SK-N-MC (cell line): ENCODE results near the gene HPCAL4.

Experiments used
- DNase-seq: peaks from one replicate; pipeline ENCODE4 v3.0.0-alpha.2; 2011; ENCODE audit warnings: low read depth, low spot score
- H3K27ac ChIP-seq: fragments of 200-600 bp; sonication (generic); 2 replicates; pipeline ENCODE4 v1.5.1; 2016; ENCODE audit warnings: mixed run types
- H3K36me3 ChIP-seq: fragments of 200-600 bp; sonication (generic); 2 replicates; pipeline ENCODE4 v1.6.1; 2017; ENCODE audit warnings: antibody characterized with exemption, low read length, mixed read lengths; ENCODE audit not compliant: insufficient read depth
- H3K4me3 ChIP-seq: fragments of 200-600 bp; sonication (generic); 2 replicates; pipeline ENCODE4 v1.5.1; 2016
- H3K9ac ChIP-seq: fragments of 200-600 bp; sonication (generic); 2 replicates; pipeline ENCODE4 v1.8.0; 2017; ENCODE audit warnings: mixed run types, mixed read lengths; ENCODE audit not compliant: insufficient read length
- H3K9me3 ChIP-seq: fragments of 200-600 bp; sonication (generic); 2 replicates; pipeline ENCODE4 v1.6.1; 2017; ENCODE audit warnings: low read depth, mild to moderate bottlenecking, antibody characterized with exemption, low read length, moderate library complexity, mixed read lengths
- EZH2 ChIP-seq: fragments of 200-600 bp; sonication (generic); IDR thresholded peaks from one replicate; pipeline ENCODE4 v1.6.1; 2017; ENCODE audit warnings: antibody characterized with exemption
- FOXP2 ChIP-seq: optimal IDR thresholded peaks from 2 replicates; pipeline ENCODE3; 2011; ENCODE audit warnings: mild to moderate bottlenecking, moderate library complexity; ENCODE audit not compliant: insufficient read depth; ENCODE audit errors: extremely low read length, control extremely low read depth
- POLR2AphosphoS5 ChIP-seq: IDR thresholded peaks from 2 replicates; pipeline ENCODE4 v1.6.1; 2012; ENCODE audit warnings: mild to moderate bottlenecking, low read depth, low read length, borderline replicate concordance

The HPCAL4 gene

GRCh38 chr1:39727932-39728317 lies 36.7 kb upstream of the HPCAL4 start:
- Histone ChIP-seq H3K36me3 (no peaks in the 10 kb centered on the region), H3K9me3 (no peaks in the 10 kb centered on the region), H3K4me3 (no peak overlapping the region), H3K9ac (no peak overlapping the region), H3K27ac (no peak overlapping the region)
- TF ChIP-seq POLR2AphosphoS5 (no peak), FOXP2 (no peak), EZH2 (no peak)
- no peak for DNase-seq

DNA sequence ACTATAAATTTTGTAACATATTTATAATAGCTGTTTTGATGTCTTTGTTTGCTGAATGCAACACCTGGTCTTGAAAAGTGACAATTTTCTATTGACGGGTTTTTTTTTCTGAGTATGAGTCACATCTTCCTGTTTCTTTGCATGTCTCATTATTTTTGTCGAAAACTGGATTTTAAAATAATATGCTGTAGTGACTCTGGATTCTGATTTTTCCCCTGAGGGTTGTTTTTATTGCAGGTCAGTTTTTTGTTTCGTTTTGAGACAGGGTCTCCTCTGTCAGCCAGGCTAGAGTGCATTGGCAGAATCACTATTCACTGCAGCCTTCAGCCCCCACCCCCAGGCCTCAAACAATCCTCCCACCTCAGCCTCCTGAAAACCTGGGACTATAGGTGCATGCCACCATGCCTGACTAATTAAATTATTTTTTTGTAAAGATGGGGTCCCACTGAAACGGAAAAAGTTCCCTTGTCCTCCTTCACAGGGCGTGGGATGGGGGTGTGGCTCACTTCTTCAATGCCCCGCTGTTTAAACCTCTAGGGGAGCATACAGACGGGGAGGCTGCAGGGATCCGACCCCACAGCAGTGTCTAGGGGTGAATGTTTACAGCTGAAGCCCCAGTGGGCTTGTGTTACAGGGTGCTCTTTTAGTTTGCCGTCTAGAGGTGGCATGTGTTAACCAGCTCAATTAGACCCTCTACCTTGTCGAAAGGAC lies 36.1 kb upstream of the HPCAL4 start:
- Histone ChIP-seq H3K9ac (no peak overlapping the region), H3K9me3 (no peaks in the 10 kb centered on the region), H3K4me3 (no peak overlapping the region), H3K36me3 (no peaks in the 10 kb centered on the region), H3K27ac (no peak overlapping the region)
- TF ChIP-seq EZH2 (no peak), FOXP2 (no peak), POLR2AphosphoS5 (no peak)
- DNase-seq: no peak

- H3K9ac ChIP-seq: no peak overlapping the region
- no peak for DNase-seq
- H3K36me3 ChIP-seq: no peaks in the 10 kb centered on the region
- H3K9me3 ChIP-seq: no peaks in the 10 kb centered on the region
- H3K4me3 ChIP-seq: no peak overlapping the region
- TF ChIP-seq FOXP2: no peak
- no peak overlapping the region for H3K27ac ChIP-seq
These were observed 35.4 kb upstream of the HPCAL4 start for GRCh38 chr1:39726600-39726999.

DNA sequence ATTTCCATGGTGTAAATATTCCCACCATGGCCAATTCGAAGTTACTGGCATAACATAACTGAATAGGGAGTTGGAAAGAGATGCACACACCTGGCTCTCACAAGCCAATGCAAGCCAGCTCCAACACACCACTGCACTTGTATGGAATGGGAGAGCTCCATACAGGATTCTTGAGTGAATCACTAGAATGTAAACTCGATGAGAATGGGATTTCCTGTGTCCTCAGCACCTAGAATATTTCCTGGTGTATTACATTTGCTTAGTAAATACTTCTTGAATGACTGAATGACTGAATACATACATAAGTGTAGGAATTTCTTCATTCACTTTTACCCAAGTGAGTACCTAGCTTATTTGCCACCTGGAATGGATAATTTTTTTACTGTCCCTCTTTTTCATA lies 31.3 kb upstream of the HPCAL4 start:
- no peak for DNase-seq
- Histone ChIP-seq H3K4me3 (no peak overlapping the region), H3K9ac (no peak overlapping the region), H3K9me3 (no peaks in the 10 kb centered on the region), H3K36me3 (no peaks in the 10 kb centered on the region), H3K27ac (no peak overlapping the region)
- TF ChIP-seq FOXP2 (no peak), EZH2 (no peak), POLR2AphosphoS5 (no peak)

GRCh38 chr1:39721664-39722063 lies 30.4 kb upstream of the HPCAL4 start:
- Histone ChIP-seq H3K9ac (no peak overlapping the region), H3K4me3 (no peak overlapping the region), H3K27ac (no peak overlapping the region), H3K9me3 (no peaks in the 10 kb centered on the region), H3K36me3 (no peaks in the 10 kb centered on the region)
- DNase-seq: no peak
- TF ChIP-seq POLR2AphosphoS5 (no peak), EZH2 (no peak), FOXP2 (no peak)

DNA sequence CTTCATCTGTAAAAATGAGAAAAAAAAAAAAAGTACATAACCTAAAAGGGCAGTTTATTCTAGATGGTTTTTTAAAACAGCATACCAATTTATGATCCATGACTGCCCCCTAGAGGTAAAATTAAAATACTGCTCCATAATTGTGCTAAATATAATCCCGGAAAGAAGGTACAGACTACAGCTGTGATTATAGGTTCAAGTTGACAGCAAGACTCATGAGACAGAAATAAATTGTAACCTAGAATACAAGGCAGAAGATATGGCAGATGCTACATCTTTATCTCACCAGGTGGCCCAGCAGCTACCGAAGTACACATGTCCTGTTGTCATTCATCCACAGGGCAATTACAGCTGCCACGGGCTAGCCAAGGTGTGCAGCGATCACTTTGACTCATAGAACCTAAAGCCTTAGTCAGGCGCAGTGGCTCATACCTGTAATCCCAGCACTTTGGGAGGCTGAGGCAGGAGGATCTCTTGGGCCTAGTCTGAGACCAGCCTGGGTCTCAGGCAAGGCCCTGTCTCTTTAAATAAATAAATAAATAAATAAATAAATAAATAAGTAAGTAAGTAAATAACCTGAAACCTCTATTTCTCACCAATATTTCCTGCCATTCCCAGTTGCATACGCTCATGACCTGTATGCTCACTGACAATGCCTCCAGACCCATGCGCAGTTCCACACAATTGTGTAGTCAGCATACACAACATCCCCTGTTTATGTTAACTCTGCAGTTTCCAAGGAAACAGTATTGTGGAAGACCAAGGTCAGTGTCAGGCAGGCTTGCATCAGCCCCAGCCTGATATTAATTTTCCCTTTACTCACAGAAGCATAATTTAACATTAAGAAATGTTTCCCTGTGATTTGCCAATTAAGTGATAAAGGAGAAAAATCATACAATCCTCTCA lies 29.1 kb upstream of the HPCAL4 start:
- no peaks in the 10 kb centered on the region for H3K36me3 ChIP-seq
- TF ChIP-seq POLR2AphosphoS5: no peak
- no peak for TF ChIP-seq EZH2
- no peak for TF ChIP-seq FOXP2
- no peak overlapping the region for H3K27ac ChIP-seq
- no peak overlapping the region for H3K4me3 ChIP-seq
- DNase-seq: peak; percentile 58
- no peaks in the 10 kb centered on the region for H3K9me3 ChIP-seq
- H3K9ac ChIP-seq: no peak overlapping the region

DNA sequence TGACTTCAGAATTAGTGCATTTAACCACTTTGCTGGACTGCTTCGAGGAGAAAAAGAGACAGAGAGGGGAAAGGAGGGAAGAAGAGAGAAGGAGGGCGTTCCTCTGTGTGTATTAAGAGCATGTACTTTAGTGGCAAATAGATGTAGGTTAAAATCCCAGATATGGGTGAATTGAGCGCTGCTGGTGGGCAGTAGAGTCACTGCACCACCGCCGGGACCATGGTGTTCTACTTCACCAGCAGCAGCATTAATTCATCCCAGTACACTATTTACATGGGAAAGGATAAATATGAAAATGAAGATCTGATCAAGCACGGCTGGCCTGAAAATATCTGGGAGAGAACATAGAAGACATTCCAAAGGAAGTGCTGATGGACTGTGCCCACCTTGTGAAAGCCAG lies 26.6 kb upstream of the HPCAL4 start:
- Histone ChIP-seq H3K9ac (no peak overlapping the region), H3K36me3 (no peaks in the 10 kb centered on the region), H3K27ac (no peak overlapping the region), H3K4me3 (no peak overlapping the region), H3K9me3 (no peaks in the 10 kb centered on the region)
- TF ChIP-seq FOXP2 (no peak), EZH2 (no peak), POLR2AphosphoS5 (no peak)
- DNase-seq: no peak

- no peaks in the 10 kb centered on the region for H3K36me3 ChIP-seq
- DNase-seq: no peak
- H3K9me3 ChIP-seq: no peaks in the 10 kb centered on the region
- H3K27ac ChIP-seq: no peak overlapping the region
- H3K9ac ChIP-seq: no peak overlapping the region
- no peak overlapping the region for H3K4me3 ChIP-seq
- TF ChIP-seq FOXP2: no peak
These were observed 22.3 kb upstream of the HPCAL4 start for GRCh38 chr1:39713557-39713956.
